NCI-H1694 treated with DMSO at 0.1 percent for 48 hours (cell line): ENCODE data around the gene FRMD4A.
"Not testable (repeated sequence)": the region's sequence is repeated elsewhere in the genome, so short reads cannot be mapped to it uniquely, and the experiment has no call there.

ENCODE experiments used
- DNase-seq: peaks from one replicate; lab custom pipeline; 2025; lab: John Stamatoyannopoulos, UW

Gene FRMD4A

DNA sequence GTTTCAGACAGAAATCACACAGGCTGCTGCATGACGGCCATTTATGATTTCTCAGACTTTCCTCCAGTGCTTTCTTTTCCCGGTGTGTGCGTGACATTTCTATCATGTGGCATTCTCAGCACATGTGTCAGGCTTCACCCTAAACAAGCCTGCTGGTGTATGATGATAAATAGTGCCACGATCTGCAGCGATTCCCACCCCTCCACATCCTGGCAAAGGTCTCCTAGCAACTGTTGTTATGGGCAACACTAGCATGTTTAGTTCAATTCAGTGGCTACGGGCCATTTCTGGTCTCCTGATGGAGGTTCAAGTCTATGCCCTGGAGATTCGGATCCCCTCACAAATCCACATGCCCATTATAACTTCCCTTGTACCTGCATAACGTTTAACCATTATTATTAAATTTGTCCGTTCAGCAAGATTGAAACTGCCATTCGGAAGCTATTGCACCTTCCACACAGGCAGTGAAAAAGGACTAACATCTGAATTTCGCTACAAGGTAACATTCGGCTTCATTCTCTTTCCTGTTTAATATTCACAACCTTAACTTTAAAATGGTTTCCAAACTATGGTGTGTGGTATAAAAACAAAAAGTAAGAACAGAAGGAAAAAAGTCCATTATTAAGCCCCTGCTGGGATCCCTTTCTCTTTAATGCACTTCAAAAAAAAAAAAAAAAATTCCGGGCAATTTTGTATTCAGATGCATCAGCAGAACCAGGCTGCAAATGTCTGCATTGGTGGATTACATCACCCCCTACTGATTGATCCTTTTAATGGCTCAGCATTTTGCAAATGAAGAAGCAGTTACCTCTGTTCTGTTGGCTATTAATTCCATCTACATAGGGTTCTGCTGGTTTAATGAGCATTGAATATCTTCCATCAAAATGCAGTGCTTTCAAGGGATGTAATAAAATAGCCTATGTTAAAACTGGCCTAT, 90.2 kb downstream of the FRMD4A start:
- peak; percentile 51 for DNase-seq

DNA sequence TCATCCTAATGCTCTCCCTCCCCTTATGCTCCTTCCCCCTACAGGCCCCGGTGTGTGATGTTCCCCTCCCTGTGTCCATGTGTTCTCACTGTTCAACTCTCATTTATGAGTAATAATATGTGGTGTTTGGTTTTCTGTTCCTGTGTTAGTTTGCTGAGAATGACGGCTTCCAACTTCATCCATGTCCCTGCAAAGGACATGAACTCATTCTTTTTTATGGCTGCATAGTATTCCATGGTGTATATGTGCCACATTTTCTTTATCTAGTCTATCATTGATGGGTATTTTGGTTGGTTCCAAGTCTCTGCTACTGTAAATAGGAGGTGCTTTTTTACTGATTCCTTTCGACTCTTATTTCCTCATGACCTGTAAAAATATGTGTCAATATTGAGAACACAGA, 92.1 kb downstream of the FRMD4A start:
- not testable (repeated sequence) for DNase-seq

DNA sequence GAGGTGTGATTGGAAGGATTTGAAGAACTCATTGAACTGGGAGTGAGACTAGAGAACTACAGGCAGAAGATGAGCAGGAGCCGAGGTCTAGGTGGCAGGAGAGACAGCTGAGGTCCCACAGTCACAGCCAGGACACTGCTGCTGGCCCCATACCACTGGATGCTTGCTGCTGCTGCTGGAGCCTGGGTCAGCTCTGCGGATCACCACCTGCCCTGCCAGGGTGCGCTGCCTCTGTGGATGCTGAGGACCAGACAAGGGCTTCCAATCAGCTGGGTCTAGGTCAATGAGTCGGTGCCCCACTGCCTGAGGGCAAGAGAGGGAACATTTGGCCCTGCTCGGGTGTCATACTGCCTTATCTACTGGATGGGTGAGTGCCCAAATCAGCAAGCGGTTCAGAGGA, 94.4 kb downstream of the FRMD4A start:
- DNase-seq, result no peak

DNA sequence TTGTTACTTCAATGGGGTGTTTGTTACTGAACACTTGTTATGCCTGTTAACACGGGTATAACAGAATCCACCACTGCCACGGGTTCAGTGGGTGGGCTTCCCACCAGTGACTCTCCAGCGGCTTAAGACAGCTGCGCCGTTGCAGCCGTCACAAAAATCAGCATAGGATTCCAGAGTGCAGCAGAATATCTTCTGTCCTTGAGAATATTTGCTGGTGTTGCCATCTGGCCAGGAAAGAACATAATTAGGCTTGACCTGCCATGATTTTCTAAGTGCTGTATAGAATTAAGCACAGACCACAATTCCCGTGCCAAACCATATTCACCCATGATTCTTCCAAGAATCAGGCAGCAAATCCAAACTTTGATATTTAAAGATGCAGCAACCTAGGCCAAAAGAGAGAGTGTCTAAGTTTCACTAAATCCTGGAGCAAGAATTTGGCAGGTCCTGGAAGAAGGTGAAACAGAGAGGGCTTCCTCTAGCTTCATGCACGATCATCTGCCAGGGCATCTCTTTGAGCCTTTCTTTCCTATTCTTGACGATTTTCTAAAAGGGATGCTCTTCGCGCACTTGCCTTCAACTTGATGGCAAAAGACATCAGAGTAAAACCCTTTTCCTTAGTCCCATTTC, 95.0 kb downstream of the FRMD4A start:
- no peak for DNase-seq

DNA sequence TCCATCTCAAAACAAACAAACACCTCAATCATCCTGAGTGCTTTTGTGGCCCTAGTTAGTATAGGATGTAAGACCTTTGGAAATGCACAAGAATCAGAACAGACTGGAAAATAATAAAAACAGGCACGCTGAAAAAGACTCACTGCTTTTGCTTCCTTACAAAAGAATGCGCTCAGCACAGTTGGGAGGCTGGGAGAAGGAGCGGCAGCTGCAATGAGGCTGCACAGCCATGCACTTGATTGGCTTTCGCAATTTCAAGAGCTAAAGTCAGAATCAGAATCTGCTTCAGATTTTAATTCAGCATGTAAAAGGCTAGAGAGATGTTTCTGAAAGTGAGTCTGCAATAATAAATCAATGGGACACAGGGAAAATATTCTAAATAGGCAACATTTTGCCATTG, 97.2 kb downstream of the FRMD4A start:
- DNase-seq, result no peak

DNA sequence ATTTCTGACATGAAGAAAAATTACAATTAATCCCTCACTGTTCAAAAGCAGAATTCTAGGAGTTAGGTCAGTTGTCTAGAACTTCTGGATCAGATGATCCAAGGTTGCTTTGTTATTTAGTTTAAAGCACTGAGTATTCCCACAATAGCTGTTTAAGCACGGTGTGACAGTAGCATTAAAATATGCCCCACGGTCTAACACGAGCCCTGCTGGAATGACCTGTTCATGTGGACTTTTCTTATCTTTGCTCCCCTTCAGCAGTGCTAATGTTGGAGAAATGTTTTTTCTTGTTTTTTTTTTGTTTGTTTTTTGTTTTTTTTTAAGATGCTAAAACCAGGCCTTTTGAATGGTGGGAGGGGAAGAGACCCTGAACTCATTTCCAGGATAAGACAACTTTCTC, 101.9 kb downstream of the FRMD4A start:
- DNase-seq, result not testable (repeated sequence)

DNA sequence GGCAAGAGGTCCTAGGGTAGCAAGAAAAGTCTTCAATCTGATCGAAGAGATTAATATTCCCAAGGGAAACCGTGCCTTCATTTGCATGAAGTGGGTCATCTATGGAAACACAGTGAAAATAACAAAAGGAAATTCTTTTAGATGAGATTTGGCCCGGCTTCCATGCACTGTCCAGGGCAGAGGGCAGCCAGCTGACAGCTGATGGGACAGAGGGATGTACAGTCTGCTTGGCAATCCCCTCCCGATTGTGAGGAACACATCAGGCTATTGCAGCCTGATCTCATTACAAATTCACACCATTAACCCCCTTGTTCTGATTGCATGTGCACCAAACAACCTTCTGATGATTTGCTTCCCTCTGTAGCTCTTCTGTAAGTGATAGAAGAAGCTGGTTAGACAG, 105.3 kb downstream of the FRMD4A start:
- DNase-seq, result no peak

DNA sequence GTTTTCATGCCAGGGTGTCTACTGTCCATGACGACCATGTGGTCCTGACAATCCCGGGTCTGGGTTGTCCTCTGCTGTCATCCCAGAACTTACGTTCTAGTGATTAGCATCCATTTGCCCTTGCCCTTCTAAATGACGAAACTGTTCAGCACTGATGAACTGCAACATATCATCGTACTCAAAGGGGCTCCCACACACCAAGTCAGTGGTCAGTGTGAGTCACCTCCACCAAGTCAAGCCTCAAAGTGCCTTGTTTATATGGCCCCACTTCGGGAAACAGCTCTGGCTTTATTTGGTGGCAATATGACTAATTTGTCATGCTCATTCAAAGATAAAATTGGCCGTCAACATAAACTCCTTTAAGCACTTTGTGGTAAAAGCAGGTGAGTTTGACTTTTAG, 110.7 kb downstream of the FRMD4A start:
- no peak for DNase-seq

DNA sequence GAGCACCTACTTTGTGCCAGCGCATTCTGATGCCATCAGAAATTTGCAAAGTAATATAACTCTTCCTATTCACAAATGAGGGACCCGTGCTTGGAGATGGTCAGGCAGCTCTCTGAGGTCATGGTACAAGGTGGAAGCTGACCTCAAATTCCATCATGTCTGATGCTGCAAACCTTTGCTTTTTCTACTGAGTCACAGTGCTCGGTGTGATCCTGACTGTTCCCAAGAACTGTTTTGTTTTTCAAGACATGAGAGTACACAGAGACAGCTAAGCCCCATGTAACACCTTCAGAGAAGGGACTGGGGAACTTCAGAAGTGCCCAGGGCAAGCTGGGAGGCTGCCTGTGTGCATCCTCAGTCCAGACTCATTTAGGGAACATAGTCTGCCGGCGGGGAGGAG, 111.3 kb downstream of the FRMD4A start:
- DNase-seq, result no peak

DNA sequence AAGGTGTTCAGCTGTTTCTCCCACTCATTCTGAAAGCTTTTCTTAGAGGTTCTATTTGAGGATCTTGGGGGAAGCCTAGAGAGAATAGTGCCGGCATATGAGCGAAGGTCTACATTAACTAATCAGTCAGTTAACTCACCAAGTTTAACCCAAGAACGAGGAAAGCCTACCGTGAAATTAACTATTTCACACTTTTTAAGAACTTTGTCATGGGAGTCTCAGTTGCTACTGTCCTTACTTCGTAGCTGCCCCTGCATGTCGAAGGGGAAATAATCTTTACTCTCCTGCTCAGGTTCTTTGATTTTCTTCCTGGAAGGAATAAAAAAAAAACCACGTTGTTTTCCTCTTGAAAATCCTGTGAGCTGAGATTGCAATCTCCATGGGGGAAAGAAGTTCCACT, 115.1 kb downstream of the FRMD4A start:
- no peak for DNase-seq

DNA sequence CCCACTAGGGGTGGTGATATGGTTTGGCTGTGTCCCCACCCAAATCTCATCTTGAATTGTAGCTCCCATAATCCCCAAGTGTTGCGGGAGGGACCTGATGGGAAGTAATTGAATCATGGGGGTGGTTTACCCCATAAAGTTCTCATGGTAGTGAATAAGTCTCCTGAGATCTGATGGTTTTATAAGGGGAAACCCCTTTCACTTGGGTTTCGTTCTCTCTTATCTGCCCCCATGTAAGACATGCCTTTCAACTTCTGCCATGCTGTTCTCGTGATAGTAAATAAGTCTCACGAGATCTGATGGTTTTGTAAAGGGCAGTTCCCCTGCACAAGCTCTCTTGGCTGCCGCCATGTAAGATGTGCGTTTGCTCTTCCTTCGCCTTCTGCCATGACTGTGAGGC, 117.0 kb downstream of the FRMD4A start:
- not testable (repeated sequence) for DNase-seq

DNA sequence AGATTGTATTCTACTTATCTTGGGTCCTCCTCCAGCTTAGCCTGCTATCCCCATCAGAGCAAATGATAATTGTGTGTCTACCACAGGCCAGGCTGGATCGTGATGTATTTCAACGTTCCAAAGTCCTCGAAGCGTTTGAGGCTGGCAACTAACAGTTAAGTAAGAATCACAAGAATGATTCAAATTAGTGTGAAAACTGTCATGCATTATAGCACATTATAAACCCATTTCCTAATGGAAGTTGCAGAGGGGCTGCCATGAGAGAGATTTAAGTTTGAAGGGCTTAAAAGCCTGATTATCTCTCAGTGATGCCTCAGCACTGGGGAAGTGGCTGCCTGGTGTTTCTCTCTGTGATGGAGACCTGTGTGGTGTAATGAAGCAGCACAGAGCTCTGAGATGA, 119.1 kb downstream of the FRMD4A start:
- DNase-seq, result no peak

DNA sequence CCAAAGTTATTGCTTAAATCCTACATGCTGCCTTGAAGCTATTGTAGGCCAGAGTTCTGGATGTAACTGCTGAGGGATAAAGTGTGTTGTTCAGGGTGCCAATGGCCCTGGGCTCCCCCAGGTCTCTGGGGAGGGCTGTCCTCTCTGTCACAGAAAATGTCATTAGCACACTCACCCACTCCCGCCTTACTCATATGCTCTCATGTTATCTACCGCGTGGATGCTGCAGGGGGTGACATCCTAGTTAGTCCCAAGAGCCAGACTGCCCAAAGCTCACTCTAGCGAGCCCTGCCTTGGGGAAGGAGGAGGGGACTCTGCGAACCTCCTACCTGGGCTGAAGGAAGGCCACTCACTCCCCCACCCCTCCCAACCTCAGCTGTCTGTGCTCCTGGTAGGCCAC, 122.5 kb downstream of the FRMD4A start:
- no peak for DNase-seq

DNA sequence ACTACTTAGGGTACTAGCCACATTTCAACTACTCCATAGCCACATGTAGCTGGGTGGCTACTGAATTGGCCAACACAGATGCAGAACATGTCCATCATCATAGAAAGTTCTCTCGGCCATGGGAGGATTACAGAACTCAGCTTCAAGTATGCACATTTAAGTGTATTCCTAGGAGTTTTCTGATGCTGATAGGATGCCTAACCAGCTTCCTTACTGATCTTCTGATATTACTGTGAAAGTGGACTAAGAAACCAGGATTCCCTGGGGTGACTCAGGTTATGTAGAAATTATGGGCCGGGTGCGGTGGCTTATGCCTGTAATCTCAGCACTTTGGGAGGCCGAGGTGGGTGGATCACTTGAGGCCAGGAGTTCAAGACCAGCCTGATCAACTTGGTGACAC, 125.5 kb downstream of the FRMD4A start:
- no peak for DNase-seq

DNA sequence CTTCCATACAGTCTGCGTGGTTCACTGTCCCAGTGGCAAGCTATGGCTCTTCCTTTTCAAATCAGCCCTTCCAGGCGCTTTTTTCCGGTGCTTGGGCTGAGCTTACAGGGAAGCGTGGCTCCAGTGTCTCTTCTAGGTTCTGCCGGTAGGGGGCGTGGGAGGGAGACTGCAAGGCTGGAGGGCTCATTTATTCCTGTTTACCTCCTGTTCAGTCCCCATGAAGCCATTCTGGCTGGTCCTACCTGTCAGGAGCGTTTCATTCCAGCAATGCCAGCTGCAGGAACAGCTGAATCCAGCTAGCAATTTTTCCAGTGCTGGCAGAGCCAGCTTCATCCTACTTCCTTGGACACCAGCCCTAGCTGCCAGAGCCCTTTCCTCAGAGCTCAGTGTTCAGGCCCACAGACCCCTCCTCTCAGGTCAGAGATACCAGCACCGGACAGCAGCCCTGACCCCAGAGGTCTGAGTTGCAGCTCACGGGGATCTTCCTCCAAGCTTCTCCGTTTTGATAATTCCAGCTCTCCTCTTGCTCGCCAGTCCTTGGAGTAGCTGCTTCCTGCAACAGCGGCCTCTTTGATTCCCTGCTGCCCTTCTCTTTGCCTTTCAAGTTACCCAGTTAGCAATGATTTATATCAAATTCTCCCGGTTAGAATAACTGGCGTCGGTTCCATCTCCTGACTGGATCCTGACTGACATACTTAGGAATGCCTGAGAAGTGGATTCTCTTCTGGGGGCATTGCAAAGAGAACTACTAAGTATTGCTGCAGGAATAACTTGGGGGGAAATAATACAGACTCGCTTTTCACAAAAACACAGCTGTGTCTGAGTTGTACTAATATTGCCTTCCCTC, 129.8 kb downstream of the FRMD4A start:
- DNase-seq, result peak; percentile 18

DNA sequence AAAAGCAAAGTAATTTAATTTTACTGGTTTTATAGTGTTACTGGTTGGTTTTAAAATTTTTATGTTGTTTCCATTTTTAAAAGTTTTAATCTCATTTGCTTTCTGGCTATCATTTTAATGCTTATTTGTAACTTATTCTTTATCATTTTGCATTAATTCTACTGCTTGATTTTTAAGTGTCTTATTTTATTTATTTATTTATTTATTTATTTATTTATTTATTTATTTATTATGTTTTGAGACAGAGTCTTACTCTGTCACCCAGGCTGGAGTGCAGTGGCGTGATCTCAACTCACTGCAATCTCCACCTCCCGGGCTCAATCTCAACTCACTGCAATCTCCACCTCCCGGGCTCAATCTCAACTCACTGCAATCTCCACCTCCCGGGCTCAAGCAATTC, 131.6 kb downstream of the FRMD4A start:
- not testable (repeated sequence) for DNase-seq

DNA sequence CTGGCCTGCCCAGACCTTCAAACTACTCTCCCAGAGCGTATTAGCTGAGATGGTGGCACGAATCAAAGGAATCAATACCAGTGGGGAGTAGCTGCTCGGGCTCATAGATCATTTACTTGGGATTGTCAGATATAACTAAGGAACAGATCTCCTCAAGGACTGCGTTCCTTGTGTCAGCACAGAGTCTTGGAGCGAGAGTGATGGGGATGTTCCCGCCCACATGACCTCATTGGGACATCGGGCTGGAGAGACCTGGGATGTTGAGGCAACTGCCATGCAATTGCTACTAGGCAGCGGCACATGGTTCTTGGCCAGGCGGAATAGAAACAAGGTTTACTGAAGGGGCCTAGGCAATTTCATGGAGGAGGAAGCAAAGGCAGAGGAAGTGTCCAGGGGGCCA, 132.6 kb downstream of the FRMD4A start:
- no peak for DNase-seq

DNA sequence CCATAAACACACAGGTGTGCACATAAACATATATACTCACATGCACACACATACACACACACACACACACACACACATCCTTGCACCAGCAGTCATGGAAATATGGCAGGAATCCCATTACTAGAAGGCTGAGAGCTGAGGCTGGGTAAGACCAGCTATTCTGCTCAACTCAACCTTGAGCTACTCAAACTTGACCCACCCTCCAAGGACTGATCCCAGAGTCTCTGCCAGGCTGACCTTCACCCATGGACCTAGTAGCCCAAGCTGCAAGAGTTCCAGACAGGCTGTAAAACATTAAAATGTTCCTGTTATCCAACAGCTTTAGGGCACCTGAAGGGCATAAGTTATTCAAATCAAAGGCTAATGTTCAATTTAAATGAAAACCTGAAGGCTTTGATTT, 134.6 kb downstream of the FRMD4A start:
- DNase-seq, result no peak

DNA sequence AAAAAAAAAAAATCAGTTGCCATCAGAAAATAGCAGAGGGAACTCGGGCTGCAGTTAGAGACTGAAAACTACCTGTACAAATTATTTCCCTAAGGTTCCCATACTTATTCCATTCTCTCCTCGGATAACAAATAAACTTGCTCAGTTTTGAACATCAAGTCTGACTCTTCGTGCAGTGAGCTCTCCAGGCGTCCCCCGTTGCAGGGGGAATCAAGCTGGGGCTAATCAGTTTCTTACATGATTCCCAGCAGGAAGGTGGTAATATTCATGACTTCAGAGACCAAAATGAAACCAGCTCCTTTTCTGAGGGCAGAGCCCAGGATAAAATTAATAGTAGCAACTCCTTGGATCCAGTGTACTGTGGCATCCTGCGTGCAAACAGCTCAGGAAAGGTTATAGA, 135.3 kb downstream of the FRMD4A start:
- no peak for DNase-seq

DNA sequence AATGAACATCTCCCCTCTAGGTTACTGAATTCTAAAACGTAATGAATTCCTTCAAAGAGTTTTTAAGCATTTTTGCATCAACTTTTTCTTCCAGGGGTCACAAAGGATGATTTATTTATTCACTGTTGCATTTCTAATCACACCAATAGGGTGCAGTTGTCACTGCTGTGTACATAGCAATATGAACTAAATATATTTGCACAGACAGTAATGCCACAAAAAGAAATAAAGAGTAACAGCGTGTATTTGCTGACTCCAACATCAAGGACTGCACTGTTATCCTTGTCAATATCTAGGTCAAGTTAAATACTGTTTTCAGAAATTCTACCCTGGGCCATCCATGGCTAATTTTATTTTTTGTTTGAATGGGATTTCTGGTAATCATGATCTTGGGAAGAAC, 138.0 kb downstream of the FRMD4A start:
- DNase-seq, result no peak

DNA sequence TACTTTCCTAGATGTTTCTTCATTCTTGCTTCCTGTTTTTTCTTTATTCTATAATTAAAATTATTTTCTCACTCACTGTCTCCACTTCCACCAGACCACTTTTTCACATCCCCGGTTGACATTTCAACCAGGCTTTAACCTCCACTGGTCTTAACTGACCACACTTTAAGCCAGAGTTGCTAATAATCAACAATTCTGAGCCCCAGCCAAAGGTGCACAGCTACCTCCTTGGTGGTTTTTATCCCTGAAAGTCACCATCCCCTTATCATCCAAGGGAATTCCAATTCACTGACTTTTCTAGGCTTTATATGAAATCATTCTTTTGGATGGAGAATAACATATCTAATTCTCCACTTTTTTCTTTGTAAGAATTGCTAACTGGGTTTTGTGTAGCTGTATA, 138.9 kb downstream of the FRMD4A start:
- DNase-seq, result no peak

DNA sequence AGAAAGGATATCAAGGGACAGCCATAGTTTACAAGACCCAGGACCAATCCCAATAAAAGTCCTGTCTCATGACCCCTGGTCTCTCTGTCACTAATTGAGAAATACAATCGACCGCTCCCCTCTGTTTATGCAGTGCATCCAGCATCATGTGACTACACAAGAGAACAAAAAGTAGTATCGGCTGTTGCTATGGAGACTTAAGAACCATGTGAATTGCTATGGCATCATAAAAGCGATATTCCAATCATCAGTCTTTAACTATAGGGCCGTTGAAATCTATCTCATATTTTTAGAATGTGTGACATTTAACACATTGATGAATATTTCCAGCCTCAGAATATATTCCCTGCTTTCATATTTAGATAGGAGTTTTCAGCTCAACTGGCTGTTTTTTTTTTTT, 139.3 kb downstream of the FRMD4A start:
- no peak for DNase-seq

DNA sequence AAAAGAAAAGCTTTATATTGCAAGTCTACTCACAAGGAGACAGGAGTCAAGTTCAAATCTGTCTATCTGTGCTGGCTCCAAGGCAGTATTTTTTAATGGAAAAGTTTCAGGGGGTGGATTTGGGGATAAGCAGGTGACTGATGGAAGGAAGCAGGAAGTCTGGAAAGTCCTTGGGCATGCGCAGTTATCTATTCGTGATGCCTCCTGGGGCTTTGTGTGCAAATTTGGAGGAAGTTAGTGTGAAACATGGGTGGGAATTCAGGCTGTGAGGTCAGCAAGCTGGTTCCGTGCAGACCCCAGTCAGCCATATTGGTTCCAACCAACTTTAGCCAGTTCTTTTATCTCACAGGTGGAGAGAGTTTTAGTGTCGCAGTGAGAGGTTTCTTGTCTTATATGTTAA, 140.0 kb downstream of the FRMD4A start:
- no peak for DNase-seq
